GM18511 (cell line): ENCODE results near the gene PRSS50.

Experiments used
- ATAC-seq: cut with Tn5 transposase; IDR thresholded peaks from one replicate; pipeline ENCODE4 v1.9.1; 2021; ENCODE audit warnings: mild to moderate bottlenecking, moderate library complexity; ENCODE audit not compliant: unreplicated experiment

The PRSS50 gene

GRCh38 chr3:46671541-46672348, 45.9 kb downstream of the PRSS50 start:
- ATAC-seq: no peak

- ATAC-seq: no peak
Measured at GRCh38 chr3:46670891-46671427, 46.7 kb downstream of the PRSS50 start.

GRCh38 chr3:46670000-46670890, 47.4 kb downstream of the PRSS50 start:
- ATAC-seq: no peak

GRCh38 chr3:46669191-46669999, 48.3 kb downstream of the PRSS50 start:
- no peak for ATAC-seq

- no peak for ATAC-seq
Measured at GRCh38 chr3:46668591-46668990, 49.1 kb downstream of the PRSS50 start.

GRCh38 chr3:46668116-46668515, 49.6 kb downstream of the PRSS50 start:
- no peak for ATAC-seq

- no peak for ATAC-seq
Measured at GRCh38 chr3:46667657-46668056, 50.0 kb downstream of the PRSS50 start.

GRCh38 chr3:46667061-46667621, 50.5 kb downstream of the PRSS50 start:
- ATAC-seq: no peak

GRCh38 chr3:46666453-46666845, 51.2 kb downstream of the PRSS50 start:
- ATAC-seq: no peak

GRCh38 chr3:46665763-46666452, 51.8 kb downstream of the PRSS50 start:
- no peak for ATAC-seq

- no peak for ATAC-seq
Measured at GRCh38 chr3:46664971-46665762, 52.5 kb downstream of the PRSS50 start.

- ATAC-seq: no peak
Measured at GRCh38 chr3:46664188-46664970, 53.3 kb downstream of the PRSS50 start.

- ATAC-seq: no peak
Measured at GRCh38 chr3:46663591-46664135, 54.0 kb downstream of the PRSS50 start.

GRCh38 chr3:46662771-46663551, 54.7 kb downstream of the PRSS50 start:
- no peak for ATAC-seq
